Measurements from ENCODE around the gene ANO10.

DNA sequence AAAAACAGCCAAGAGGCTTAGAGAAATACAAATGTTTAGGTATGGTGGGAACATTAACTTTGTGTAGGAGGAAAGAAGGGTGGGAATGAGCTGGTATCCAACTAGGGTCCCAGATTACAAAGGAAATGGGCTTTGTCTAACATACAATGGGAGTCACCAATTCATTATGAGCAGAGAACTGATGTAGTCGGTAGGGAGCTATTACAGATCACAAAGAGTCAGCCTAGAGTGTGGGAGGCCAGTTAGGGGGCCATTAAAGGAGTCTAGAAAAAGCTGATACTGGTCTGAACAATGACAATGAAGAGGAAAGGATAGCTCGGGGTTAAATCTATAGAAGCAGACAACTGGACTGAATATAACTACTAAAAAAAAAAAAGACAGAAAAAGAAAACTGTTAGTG lies 15.5 kb downstream of the ANO10 start:
- TF ChIP-seq POLR2AphosphoS5 (IDR thresholded peaks at IDR 0.05), result no peak
- TF ChIP-seq, protein P1, sequence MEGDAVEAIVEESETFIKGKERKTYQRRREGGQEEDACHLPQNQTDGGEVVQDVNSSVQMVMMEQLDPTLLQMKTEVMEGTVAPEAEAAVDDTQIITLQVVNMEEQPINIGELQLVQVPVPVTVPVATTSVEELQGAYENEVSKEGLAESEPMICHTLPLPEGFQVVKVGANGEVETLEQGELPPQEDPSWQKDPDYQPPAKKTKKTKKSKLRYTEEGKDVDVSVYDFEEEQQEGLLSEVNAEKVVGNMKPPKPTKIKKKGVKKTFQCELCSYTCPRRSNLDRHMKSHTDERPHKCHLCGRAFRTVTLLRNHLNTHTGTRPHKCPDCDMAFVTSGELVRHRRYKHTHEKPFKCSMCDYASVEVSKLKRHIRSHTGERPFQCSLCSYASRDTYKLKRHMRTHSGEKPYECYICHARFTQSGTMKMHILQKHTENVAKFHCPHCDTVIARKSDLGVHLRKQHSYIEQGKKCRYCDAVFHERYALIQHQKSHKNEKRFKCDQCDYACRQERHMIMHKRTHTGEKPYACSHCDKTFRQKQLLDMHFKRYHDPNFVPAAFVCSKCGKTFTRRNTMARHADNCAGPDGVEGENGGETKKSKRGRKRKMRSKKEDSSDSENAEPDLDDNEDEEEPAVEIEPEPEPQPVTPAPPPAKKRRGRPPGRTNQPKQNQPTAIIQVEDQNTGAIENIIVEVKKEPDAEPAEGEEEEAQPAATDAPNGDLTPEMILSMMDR (IDR thresholded peaks at IDR 0.05 in 8 of 11, conservative IDR thresholded peaks at IDR 0.05 in 3 of 11), result no peak

Data from spleen (tissue), 7 donors.